ENCODE results near the gene YKT6. TPM values are rescaled to one million over a fixed set of nuclear protein-coding genes. Genes with fewer than 3 reads are reported as not detected.

Gene YKT6
- total and polyA plus RNA-seq, 3 donors from 2014 or later = 66.5 to 85.9 (median 72.3) TPM

GRCh38 chr7:44232396-44232795 lies 31.6 kb downstream of the YKT6 start:
- Histone ChIP-seq H3K9me3 (no peaks in the 10 kb centered on the region), H3K36me3 (ENCODE audit: low read depth, missing control alignments) (no peaks in the 10 kb centered on the region), H3K4me3 (no peak overlapping the region), H3K4me1 (no peaks in the 10 kb centered on the region), H3K27me3 (no peaks in the 10 kb centered on the region), H3K27ac (no peak overlapping the region)
- 85 to 92% methylated on average over 13 of the region's 13 CpGs for WGBS, 2 donors
- TF ChIP-seq CTCF (IDR thresholded peaks at IDR 0.05) = no peak
- no peak for TF ChIP-seq POLR2A (IDR thresholded peaks at IDR 0.05)
- DNase-seq = no peak
- intact Hi-C loops (cut with DNase I; ENCODE audit: low total_unique reads) = no loop called here

- Histone ChIP-seq H3K4me3 (no peak overlapping the region), H3K27me3 (no peaks in the 10 kb centered on the region), H3K27ac (no peak overlapping the region), H3K36me3 (ENCODE audit: low read depth, missing control alignments) (no peaks in the 10 kb centered on the region), H3K4me1 (no peaks in the 10 kb centered on the region), H3K9me3 (no peaks in the 10 kb centered on the region)
- TF ChIP-seq CTCF (IDR thresholded peaks at IDR 0.05) (no peak), POLR2A (IDR thresholded peaks at IDR 0.05) (no peak)
- DNase-seq = no peak
- intact Hi-C loops (cut with DNase I; ENCODE audit: low total_unique reads) = no loop called here
- WGBS, 2 donors = 75 to 82% methylated on average over 19 to 22 of the region's 22 CpGs
Measured at GRCh38 chr7:44232901-44233715, 32.3 kb downstream of the YKT6 start.

- no peak overlapping the region for H3K27ac ChIP-seq
- no peak for DNase-seq
- no peaks in the 10 kb centered on the region for H3K36me3 ChIP-seq (ENCODE audit: low read depth, missing control alignments)
- TF ChIP-seq CTCF (IDR thresholded peaks at IDR 0.05) (no peak), POLR2A (IDR thresholded peaks at IDR 0.05) (no peak)
- no peak overlapping the region for H3K4me3 ChIP-seq
- H3K27me3 ChIP-seq = no peaks in the 10 kb centered on the region
- H3K4me1 ChIP-seq = no peaks in the 10 kb centered on the region
- no peaks in the 10 kb centered on the region for H3K9me3 ChIP-seq
- intact Hi-C loops (cut with DNase I; ENCODE audit: low total_unique reads) = no loop called here
- WGBS, 2 donors = 85 to 97% methylated on average over 3 to 5 of the region's 8 CpGs
Measured at GRCh38 chr7:44235066-44235465, 34.3 kb downstream of the YKT6 start.

- H3K4me1 ChIP-seq = no peaks in the 10 kb centered on the region
- H3K36me3 ChIP-seq (ENCODE audit: low read depth, missing control alignments) = no peaks in the 10 kb centered on the region
- H3K9me3 ChIP-seq = no peaks in the 10 kb centered on the region
- TF ChIP-seq POLR2A (IDR thresholded peaks at IDR 0.05) = no peak
- TF ChIP-seq CTCF (IDR thresholded peaks at IDR 0.05) = no peak
- intact Hi-C loops (cut with DNase I; ENCODE audit: low total_unique reads) = no loop called here
- H3K27ac ChIP-seq = no peak overlapping the region
- no peak overlapping the region for H3K4me3 ChIP-seq
- DNase-seq = no peak
- WGBS, 2 donors = 82% methylated on average over 21 to 22 of the region's 22 CpGs
- H3K27me3 ChIP-seq = no peaks in the 10 kb centered on the region
Measured at GRCh38 chr7:44235582-44236332, 35.0 kb downstream of the YKT6 start.

Data from testis (tissue), 3 donors.